ENCODE measurements around the gene FYCO1.
"Not testable (repeated sequence)": the region's sequence is repeated elsewhere in the genome, so short reads cannot be mapped to it uniquely, and the experiment has no call there.

FYCO1 gene

DNA sequence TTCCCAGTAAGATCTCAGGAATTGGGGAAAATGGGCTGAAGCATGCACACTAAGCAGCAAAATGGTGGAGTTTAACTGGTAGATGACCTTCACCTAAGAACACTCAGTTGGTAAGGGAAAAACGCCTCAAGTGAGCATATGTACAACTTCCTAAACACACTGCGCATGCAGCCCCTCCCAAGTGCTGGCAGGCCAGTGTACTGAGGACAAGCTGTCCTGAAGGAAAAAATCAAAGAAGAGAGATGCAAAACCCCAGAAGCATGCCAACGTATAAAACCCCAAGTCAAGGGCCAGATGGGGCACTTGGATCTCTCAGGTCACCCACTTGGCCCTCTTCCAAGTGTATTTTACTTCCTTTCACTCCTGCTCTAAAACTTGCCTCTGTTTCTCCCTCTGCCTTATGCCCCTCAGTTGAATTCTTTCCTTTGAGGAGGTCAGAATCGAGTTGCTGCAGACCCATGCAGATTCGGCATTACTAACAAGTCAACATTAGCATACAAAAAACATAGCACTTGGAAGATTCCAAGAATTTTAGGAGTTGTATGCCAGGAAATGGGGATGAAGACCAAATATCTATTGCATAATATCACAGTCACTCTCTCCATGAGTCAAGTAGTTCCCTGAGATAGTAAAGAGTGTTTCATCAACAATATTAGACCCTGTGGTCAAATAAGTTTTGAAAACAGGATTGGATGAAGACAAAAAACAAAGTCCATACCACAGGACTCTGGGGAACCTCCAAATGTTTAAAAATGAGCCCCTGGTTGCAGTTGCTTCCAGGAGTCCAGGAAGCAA is 10.8 kb upstream of the FYCO1 start:
- no peak for DNase-seq
- TF ChIP-seq, protein P1, sequence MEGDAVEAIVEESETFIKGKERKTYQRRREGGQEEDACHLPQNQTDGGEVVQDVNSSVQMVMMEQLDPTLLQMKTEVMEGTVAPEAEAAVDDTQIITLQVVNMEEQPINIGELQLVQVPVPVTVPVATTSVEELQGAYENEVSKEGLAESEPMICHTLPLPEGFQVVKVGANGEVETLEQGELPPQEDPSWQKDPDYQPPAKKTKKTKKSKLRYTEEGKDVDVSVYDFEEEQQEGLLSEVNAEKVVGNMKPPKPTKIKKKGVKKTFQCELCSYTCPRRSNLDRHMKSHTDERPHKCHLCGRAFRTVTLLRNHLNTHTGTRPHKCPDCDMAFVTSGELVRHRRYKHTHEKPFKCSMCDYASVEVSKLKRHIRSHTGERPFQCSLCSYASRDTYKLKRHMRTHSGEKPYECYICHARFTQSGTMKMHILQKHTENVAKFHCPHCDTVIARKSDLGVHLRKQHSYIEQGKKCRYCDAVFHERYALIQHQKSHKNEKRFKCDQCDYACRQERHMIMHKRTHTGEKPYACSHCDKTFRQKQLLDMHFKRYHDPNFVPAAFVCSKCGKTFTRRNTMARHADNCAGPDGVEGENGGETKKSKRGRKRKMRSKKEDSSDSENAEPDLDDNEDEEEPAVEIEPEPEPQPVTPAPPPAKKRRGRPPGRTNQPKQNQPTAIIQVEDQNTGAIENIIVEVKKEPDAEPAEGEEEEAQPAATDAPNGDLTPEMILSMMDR (IDR thresholded peaks at IDR 0.05): no peak
- H3K27ac Mint-ChIP-seq: no peak overlapping the region

DNA sequence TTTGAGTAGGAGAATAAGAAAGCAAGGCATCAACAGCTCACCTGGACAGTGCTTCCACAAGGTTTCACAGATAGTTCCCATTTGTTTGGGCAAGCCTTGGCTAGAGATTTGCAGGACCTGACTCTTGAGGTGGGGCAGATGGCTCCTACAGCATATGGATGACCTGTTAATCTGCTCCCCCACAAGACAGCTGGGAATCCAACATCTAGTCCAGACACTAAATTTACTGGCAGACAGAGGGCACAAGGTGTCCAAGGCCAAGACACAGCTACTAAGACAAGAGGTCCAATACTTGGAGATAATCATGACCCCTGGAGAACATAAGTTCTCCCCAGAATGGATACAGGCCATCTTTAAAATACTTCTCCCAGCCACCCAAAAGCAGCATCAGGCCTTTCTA is 8.1 kb upstream of the FYCO1 start:
- not testable (repeated sequence) for H3K4me3 Mint-ChIP-seq; DNase-seq; H3K4me1 Mint-ChIP-seq; H3K9me3 Mint-ChIP-seq; H3K27ac Mint-ChIP-seq; H3K36me3 Mint-ChIP-seq (ENCODE audit: low read depth)
- H3K27me3 Mint-ChIP-seq (ENCODE audit: low read depth, poor library complexity): peaks cover 22% of the 10 kb centered on the region

More for the DNA sequence above, 10.8 kb upstream of the FYCO1 start:
- no peak overlapping the region for H3K4me3 Mint-ChIP-seq
- no peaks in the 10 kb centered on the region for H3K4me1 Mint-ChIP-seq
- H3K36me3 Mint-ChIP-seq (ENCODE audit: low read depth): no peaks in the 10 kb centered on the region
- peaks cover 8% of the 10 kb centered on the region for H3K27me3 Mint-ChIP-seq (ENCODE audit: low read depth, poor library complexity)
- H3K9me3 Mint-ChIP-seq: no peaks in the 10 kb centered on the region

DNA sequence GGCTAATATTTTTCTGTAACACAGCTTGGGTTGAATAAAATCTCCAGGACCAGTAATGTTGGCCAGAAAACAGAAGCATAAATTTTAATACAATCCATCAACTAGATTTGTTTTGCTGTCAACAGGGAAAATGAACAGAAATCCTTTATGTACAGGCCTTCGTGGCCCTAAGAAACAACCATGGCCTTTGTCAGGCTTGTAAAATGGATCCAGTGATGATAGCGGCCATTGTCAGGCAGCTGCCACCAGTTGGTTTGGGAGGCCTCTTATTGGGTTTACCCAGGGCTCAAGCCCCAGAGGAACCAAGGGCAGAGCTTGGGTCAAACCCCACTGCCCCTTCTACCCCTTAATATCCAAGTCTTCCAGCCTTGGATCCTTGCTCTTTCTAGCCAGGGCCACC is 5.6 kb upstream of the FYCO1 start:
- Mint-ChIP-seq H3K9me3 (no peaks in the 10 kb centered on the region), H3K36me3 (ENCODE audit: low read depth) (no peaks in the 10 kb centered on the region), H3K27me3 (ENCODE audit: low read depth, poor library complexity) (peaks cover 28% of the 10 kb centered on the region), H3K4me3 (no peak overlapping the region), H3K27ac (no peak overlapping the region), H3K4me1 (no peaks in the 10 kb centered on the region)
- no peak for DNase-seq
- TF ChIP-seq, protein P1 (IDR thresholded peaks at IDR 0.05): no peak

DNA sequence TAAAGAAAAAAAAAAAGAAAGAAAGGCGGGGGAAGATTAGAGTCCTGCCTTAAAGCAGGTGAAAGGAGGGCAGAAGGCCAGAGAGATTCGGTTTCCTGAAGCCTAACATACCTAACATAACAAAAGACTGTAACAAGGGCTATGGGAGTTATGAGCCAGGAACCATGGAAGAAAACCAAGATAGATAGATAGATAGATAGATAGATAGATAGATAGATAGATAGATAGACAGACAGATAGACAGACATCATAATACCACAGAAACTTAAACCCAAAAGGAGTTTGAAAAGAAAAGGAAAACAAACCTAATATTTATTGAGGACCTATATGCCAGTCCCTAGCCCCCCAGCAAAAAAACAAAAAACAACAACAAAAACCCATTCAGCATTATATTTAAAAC is 2.3 kb upstream of the FYCO1 start:
- Mint-ChIP-seq H3K9me3 (no peaks in the 10 kb centered on the region), H3K36me3 (ENCODE audit: low read depth) (no peaks in the 10 kb centered on the region), H3K4me3 (no peak overlapping the region), H3K4me1 (peaks cover 8% of the 10 kb centered on the region), H3K27me3 (ENCODE audit: low read depth, poor library complexity) (peaks cover 28% of the 10 kb centered on the region), H3K27ac (no peak overlapping the region)
- no peak for DNase-seq
- TF ChIP-seq, protein P1 (IDR thresholded peaks at IDR 0.05): no peak

DNA sequence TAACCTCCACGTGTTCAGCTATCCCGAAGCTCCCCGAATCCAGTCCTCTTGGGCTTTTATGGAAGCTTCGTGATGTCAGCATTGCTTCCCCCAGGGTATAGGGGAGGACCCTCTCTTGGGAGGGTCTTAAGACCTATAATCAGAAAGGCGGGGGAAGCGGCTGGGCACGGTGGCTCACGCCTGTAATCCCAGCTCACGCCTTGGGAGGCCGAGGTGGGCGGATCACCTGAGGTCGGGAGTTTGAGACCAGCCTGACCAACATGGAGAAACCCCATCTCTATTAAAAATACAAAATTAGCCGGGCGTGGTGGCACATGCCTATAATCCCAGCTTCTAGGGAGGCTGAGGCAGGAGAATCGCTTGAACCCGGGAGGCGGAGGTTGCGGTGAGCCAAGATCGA is 1.9 kb upstream of the FYCO1 start:
- H3K27ac Mint-ChIP-seq; H3K36me3 Mint-ChIP-seq (ENCODE audit: low read depth); H3K4me3 Mint-ChIP-seq; DNase-seq; H3K9me3 Mint-ChIP-seq: not testable (repeated sequence)
- Mint-ChIP-seq H3K27me3 (ENCODE audit: low read depth, poor library complexity) (peaks cover 28% of the 10 kb centered on the region), H3K4me1 (peaks cover 13% of the 10 kb centered on the region)

DNA sequence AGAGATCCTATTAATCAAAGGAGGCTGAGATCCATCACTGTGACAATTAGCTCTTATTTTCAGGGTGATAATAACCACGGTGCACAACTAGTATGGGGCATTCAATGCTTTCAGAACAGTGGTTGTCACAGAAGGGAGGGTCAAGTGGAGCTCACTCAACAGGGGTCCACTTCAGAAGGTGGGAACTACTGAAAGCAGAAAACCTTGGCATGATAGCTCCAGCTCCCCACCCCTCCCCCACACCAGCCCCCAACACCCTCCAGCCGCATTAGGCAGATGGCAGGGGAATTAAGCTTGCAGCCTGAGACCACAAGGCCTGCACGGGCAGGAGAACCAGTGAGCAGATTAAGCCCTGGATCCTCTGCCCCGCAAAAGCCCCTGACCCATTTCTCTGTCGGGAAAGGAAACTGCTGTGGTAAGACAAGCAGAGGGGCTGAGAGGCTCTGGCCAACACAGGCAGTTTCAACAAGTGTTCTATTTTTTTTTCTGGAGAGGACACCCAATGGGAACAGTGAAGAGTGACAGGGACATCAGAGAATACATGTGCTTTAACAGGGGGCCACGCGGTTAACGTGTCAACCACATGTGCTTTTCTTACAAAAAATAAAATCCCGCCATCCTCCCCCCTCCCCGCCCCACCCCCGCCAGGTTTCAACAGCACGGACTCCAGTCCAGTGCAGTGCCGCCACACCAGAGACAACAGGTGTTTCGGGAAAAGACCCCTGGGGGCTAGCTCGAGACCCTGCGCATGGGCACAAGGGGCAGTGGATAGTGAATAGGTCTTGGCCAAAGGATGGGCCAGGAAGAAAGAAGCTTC is 997 bp downstream of the FYCO1 start:
- peaks cover 19% of the 10 kb centered on the region for H3K4me1 Mint-ChIP-seq
- no peak overlapping the region for H3K27ac Mint-ChIP-seq
- TF ChIP-seq, protein P1 (IDR thresholded peaks at IDR 0.05): no peak
- H3K9me3 Mint-ChIP-seq: no peaks in the 10 kb centered on the region
- no peak for DNase-seq
- no peaks in the 10 kb centered on the region for H3K36me3 Mint-ChIP-seq (ENCODE audit: low read depth)
- H3K4me3 Mint-ChIP-seq: peak overlapping the region; percentile 89
- peaks cover 19% of the 10 kb centered on the region for H3K27me3 Mint-ChIP-seq (ENCODE audit: low read depth, poor library complexity)

Measured in nephron progenitor cell (in vitro differentiated cells).